ENCODE data around the gene PROM2. TPM values are rescaled to one million over a fixed set of nuclear protein-coding genes. Genes with fewer than 3 reads are reported as not detected.

Gene PROM2
- total RNA-seq, 2 donors from 2014 or later, result 3.5 to 10.0 TPM

- DNase-seq (ENCODE audit: low spot score) (no peak), ATAC-seq (ENCODE audit: insufficient number of reproducible peaks, low FRiP score, low read depth) (no peak)
- Histone ChIP-seq H3K9me3 (peaks cover 3% of the 10 kb centered on the region), H3K27me3 (replicated peaks; ENCODE audit: insufficient read depth) (no peaks in the 10 kb centered on the region), H3K4me1 (ENCODE audit: control insufficient read depth in 1 of 2, low read depth in 2 of 2) (no peaks in the 10 kb centered on the region), H3K27ac (no peak overlapping the region), H3K4me3 (no peak overlapping the region), H3K36me3 (no peaks in the 10 kb centered on the region)
- TF ChIP-seq, protein P1, sequence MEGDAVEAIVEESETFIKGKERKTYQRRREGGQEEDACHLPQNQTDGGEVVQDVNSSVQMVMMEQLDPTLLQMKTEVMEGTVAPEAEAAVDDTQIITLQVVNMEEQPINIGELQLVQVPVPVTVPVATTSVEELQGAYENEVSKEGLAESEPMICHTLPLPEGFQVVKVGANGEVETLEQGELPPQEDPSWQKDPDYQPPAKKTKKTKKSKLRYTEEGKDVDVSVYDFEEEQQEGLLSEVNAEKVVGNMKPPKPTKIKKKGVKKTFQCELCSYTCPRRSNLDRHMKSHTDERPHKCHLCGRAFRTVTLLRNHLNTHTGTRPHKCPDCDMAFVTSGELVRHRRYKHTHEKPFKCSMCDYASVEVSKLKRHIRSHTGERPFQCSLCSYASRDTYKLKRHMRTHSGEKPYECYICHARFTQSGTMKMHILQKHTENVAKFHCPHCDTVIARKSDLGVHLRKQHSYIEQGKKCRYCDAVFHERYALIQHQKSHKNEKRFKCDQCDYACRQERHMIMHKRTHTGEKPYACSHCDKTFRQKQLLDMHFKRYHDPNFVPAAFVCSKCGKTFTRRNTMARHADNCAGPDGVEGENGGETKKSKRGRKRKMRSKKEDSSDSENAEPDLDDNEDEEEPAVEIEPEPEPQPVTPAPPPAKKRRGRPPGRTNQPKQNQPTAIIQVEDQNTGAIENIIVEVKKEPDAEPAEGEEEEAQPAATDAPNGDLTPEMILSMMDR (IDR thresholded peaks at IDR 0.05), result no peak
Measured at GRCh38 chr2:95258271-95258670, 16.0 kb upstream of the PROM2 start.

GRCh38 chr2:95260028-95261023, 13.9 kb upstream of the PROM2 start:
- H3K4me3 ChIP-seq, result no peak overlapping the region
- no peaks in the 10 kb centered on the region for H3K27me3 ChIP-seq (replicated peaks; ENCODE audit: insufficient read depth)
- H3K27ac ChIP-seq, result no peak overlapping the region
- no peaks in the 10 kb centered on the region for H3K9me3 ChIP-seq
- no peak for ATAC-seq (ENCODE audit: insufficient number of reproducible peaks, low FRiP score, low read depth)
- H3K4me1 ChIP-seq (ENCODE audit: control insufficient read depth in 1 of 2, low read depth in 2 of 2), result no peaks in the 10 kb centered on the region
- TF ChIP-seq, protein P1 (IDR thresholded peaks at IDR 0.05), result no peak
- DNase-seq (ENCODE audit: low spot score), result no peak
- no peaks in the 10 kb centered on the region for H3K36me3 ChIP-seq

DNA sequence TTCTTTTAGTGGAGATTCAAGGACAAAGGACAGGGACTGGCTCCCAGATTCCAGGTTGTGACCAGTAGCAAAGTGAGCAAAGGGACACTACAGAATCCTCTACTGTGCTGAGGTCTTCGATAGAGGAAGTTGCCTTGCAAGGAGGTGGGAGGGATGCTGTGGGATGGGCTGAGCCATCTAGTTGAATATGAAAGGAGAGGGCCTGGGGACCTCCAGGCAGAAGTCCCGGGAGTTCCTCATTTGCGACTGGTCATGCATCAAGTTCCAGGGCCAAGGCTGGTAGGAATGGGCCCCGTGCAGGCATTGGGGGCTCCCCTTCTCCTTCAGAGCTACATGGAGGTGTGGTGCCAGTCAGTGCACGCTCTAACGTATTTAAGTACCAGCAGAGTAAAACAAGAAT, 12.6 kb upstream of the PROM2 start:
- Histone ChIP-seq H3K9me3 (no peaks in the 10 kb centered on the region), H3K4me1 (ENCODE audit: control insufficient read depth in 1 of 2, low read depth in 2 of 2) (no peaks in the 10 kb centered on the region), H3K36me3 (no peaks in the 10 kb centered on the region), H3K27me3 (replicated peaks; ENCODE audit: insufficient read depth) (no peaks in the 10 kb centered on the region), H3K4me3 (no peak overlapping the region), H3K27ac (no peak overlapping the region)
- ATAC-seq (ENCODE audit: insufficient number of reproducible peaks, low FRiP score, low read depth) (no peak), DNase-seq (ENCODE audit: low spot score) (no peak)
- TF ChIP-seq, protein P1 (IDR thresholded peaks at IDR 0.05), result no peak

GRCh38 chr2:95262896-95263542, 11.2 kb upstream of the PROM2 start:
- no peak for ATAC-seq (ENCODE audit: insufficient number of reproducible peaks, low FRiP score, low read depth)
- Histone ChIP-seq H3K4me1 (ENCODE audit: control insufficient read depth in 1 of 2, low read depth in 2 of 2) (no peaks in the 10 kb centered on the region), H3K9me3 (no peaks in the 10 kb centered on the region), H3K27me3 (replicated peaks; ENCODE audit: insufficient read depth) (no peaks in the 10 kb centered on the region), H3K4me3 (no peak overlapping the region), H3K36me3 (no peaks in the 10 kb centered on the region), H3K27ac (no peak overlapping the region)
- TF ChIP-seq, protein P1 (IDR thresholded peaks at IDR 0.05), result no peak
- DNase-seq (ENCODE audit: low spot score), result no peak

DNA sequence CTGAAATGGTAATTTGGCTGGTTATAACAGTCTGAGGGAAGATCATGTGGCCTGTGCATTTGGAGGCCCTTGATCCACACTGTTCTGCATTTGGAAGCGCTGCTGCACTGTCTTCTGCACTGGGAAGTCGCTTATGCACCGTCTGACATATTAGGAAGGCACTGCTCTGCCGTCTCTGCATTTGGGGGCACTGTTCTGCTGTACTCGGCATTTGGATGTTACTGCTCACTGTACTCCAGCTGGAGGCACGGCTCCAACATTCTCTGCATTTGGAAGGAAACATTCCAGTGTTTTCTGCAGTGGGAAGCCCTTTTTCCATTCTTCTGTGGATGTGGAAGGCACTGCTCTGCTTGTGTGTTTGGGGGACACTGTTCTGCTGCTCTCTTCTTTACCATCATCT, 9.6 kb upstream of the PROM2 start:
- Histone ChIP-seq H3K36me3 (no peaks in the 10 kb centered on the region), H3K27me3 (replicated peaks; ENCODE audit: insufficient read depth) (no peaks in the 10 kb centered on the region), H3K9me3 (no peaks in the 10 kb centered on the region), H3K27ac (no peak overlapping the region), H3K4me1 (ENCODE audit: control insufficient read depth in 1 of 2, low read depth in 2 of 2) (no peaks in the 10 kb centered on the region), H3K4me3 (no peak overlapping the region)
- ATAC-seq (ENCODE audit: insufficient number of reproducible peaks, low FRiP score, low read depth) (no peak), DNase-seq (ENCODE audit: low spot score) (no peak)
- TF ChIP-seq, protein P1 (IDR thresholded peaks at IDR 0.05), result no peak

Measured in thoracic aorta (tissue), 2 donors.